ENCODE data around the gene RBKS. TPM values are rescaled to one million over a fixed set of nuclear protein-coding genes. Genes with fewer than 3 reads are reported as not detected.

Gene RBKS
- total and polyA plus RNA-seq, 10 donors: 1.00 to 5.1 (median 2.6) TPM

DNA sequence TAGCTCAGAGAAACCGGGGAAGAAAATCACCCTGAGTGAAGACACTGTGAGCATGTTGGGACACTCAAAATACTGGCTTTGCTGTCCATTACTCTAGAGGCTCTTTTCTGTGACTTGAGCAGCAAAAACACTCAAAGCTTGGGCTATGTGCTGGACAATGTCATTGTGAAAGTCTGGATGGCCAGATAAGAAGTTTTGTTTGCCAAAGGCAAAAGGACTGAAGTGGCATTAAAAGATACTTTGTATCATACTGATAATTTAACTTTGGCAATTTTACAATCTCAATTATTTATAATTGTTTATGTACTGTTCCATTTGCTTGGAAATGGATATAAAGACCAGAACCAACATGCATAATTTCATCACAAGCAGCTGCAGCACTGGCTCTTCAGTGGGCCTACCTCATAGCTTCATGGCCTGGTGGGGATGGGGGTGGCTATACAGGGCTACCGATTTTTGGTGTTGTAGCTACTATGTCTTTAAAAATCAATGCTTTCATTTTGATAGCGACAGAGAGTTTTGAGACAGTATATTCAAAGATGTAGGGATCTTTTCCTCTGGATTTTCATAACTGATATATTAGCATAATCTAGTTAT lies 51.1 kb downstream of the RBKS start:
- Histone ChIP-seq H3K4me3 (no peak overlapping the region), H3K27ac (no peak overlapping the region), H3K4me1 (no peaks in the 10 kb centered on the region), H3K9me3 (no peaks in the 10 kb centered on the region), H3K27me3 (replicated peaks in 1 of 7) (no peaks in the 10 kb centered on the region), H3K36me3 (peaks cover 0 to 4% (median 0%) of the 10 kb centered on the region in 6 donors)
- DNase-seq: no peak
- intact Hi-C loops (cut with DNase I; ENCODE audit: low total_unique reads): no loop called here
- 57 to 79% (median 73%) methylated on average over 3 of the region's 3 CpGs for WGBS, 5 donors
- TF ChIP-seq, protein P1, sequence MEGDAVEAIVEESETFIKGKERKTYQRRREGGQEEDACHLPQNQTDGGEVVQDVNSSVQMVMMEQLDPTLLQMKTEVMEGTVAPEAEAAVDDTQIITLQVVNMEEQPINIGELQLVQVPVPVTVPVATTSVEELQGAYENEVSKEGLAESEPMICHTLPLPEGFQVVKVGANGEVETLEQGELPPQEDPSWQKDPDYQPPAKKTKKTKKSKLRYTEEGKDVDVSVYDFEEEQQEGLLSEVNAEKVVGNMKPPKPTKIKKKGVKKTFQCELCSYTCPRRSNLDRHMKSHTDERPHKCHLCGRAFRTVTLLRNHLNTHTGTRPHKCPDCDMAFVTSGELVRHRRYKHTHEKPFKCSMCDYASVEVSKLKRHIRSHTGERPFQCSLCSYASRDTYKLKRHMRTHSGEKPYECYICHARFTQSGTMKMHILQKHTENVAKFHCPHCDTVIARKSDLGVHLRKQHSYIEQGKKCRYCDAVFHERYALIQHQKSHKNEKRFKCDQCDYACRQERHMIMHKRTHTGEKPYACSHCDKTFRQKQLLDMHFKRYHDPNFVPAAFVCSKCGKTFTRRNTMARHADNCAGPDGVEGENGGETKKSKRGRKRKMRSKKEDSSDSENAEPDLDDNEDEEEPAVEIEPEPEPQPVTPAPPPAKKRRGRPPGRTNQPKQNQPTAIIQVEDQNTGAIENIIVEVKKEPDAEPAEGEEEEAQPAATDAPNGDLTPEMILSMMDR (IDR thresholded peaks at IDR 0.05 in 8 of 11, conservative IDR thresholded peaks at IDR 0.05 in 3 of 11): no peak
- TF ChIP-seq POLR2AphosphoS5 (IDR thresholded peaks at IDR 0.05) (no peak), POLR2A (IDR thresholded peaks at IDR 0.05) (no peak)

DNA sequence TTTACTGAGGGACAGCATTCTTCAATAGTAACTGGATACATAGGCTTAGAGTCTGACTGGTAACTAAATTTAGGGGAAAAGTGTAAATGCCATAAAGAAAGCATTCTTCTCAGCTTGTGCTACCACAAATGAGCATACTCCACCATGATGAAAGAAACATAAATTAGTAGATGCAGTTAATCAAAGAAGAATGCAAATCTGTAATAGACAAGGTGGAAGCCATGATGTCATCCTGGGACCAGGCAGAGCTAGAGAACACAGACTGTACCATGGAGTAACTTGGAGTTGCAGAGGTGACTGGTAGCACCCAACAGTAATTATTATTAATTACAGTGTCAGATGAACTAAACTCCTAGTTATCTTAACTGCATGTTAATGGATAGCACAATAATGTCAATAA lies 51.7 kb downstream of the RBKS start:
- no peak for DNase-seq
- Histone ChIP-seq H3K4me1 (no peaks in the 10 kb centered on the region), H3K27ac (no peak overlapping the region), H3K36me3 (peaks cover 0 to 4% (median 0%) of the 10 kb centered on the region in 6 donors), H3K27me3 (replicated peaks in 1 of 7) (no peaks in the 10 kb centered on the region), H3K4me3 (no peak overlapping the region), H3K9me3 (no peaks in the 10 kb centered on the region)
- intact Hi-C loops (cut with DNase I; ENCODE audit: low total_unique reads): no loop called here
- TF ChIP-seq POLR2AphosphoS5 (IDR thresholded peaks at IDR 0.05) (no peak), POLR2A (IDR thresholded peaks at IDR 0.05) (no peak)
- TF ChIP-seq, protein P1 (IDR thresholded peaks at IDR 0.05 in 8 of 11, conservative IDR thresholded peaks at IDR 0.05 in 3 of 11): no peak

DNA sequence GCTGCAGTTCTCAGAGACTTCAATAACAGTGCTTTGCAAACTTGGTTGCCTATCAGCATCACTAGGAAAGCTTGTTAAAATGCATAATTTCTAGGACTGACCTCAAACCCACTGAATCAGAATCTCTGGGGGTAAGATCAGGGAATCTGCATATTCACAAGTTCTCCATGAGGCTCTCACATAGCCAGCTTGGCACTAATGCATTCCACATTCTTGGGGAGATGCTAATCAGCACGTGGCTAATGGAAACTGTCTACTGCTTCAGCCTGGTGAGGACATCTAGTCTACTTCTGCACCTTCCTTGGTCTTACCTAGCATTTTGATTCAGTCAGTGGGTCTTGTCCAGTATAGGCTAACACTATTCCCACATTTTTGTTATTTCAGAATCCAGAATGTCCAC lies 56.3 kb downstream of the RBKS start:
- no peak for DNase-seq
- peaks cover 0 to 14% (median 0%) of the 10 kb centered on the region in 6 donors for H3K4me1 ChIP-seq
- H3K9me3 ChIP-seq: no peaks in the 10 kb centered on the region
- TF ChIP-seq, protein P1 (IDR thresholded peaks at IDR 0.05 in 8 of 11, conservative IDR thresholded peaks at IDR 0.05 in 3 of 11): no peak
- TF ChIP-seq POLR2AphosphoS5 (IDR thresholded peaks at IDR 0.05) (no peak), POLR2A (IDR thresholded peaks at IDR 0.05) (no peak)
- no peak overlapping the region for H3K27ac ChIP-seq
- H3K36me3 ChIP-seq: peaks cover 0 to 22% (median 0%) of the 10 kb centered on the region in 6 donors
- H3K27me3 ChIP-seq (replicated peaks in 1 of 7): no peaks in the 10 kb centered on the region
- WGBS, 5 donors: 53 to 85% (median 75%) methylated on average over 1 of the region's 1 CpG
- H3K4me3 ChIP-seq: no peak overlapping the region
- intact Hi-C loops (cut with DNase I; ENCODE audit: low total_unique reads): no loop called here

DNA sequence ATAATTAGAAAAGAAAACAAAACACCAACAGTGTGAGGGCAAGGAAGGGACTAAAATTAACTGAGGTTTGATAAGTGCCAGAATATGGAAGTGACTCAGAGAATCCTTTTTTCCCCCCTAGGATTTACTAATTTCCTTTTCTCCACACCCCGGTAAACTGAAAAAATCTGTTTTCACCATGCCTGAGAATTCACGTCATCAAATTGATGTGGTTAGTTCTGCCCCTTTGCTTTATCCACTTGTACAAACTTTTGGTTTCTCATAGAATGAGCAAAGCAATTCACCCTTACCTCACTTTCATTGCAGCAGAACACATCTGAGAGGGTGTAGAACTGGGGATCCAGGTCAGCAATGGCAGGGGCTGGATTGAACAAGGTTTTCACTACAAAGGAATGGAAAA lies 57.8 kb downstream of the RBKS start:
- Histone ChIP-seq H3K9me3 (no peaks in the 10 kb centered on the region), H3K36me3 (peaks cover 0 to 24% (median 0%) of the 10 kb centered on the region in 6 donors), H3K4me1 (peaks cover 0 to 14% (median 0%) of the 10 kb centered on the region in 6 donors), H3K4me3 (no peak overlapping the region), H3K27me3 (replicated peaks in 1 of 7) (no peaks in the 10 kb centered on the region), H3K27ac (peak overlapping the region in 3 of 8 donors; percentile 62 to 83 (median 80))
- 24 to 55% (median 31%) methylated on average over 2 of the region's 2 CpGs for WGBS, 5 donors
- TF ChIP-seq POLR2AphosphoS5 (IDR thresholded peaks at IDR 0.05) (no peak), POLR2A (IDR thresholded peaks at IDR 0.05) (no peak)
- TF ChIP-seq, protein P1 (IDR thresholded peaks at IDR 0.05 in 8 of 11, conservative IDR thresholded peaks at IDR 0.05 in 3 of 11): no peak
- intact Hi-C loops (cut with DNase I; ENCODE audit: low total_unique reads): no loop called here
- DNase-seq: no peak

All from spleen (tissue), 11 donors.